ENCODE data around the gene PDLIM4.

- TF ChIP-seq MAX (IDR thresholded peaks at IDR 0.05; ENCODE audit: low read depth, low read length) (no peak), CTCF (IDR thresholded peaks at IDR 0.05; ENCODE audit: low read depth, low read length) (no peak), POLR2A (IDR thresholded peaks at IDR 0.05; ENCODE audit: extremely low read depth, insufficient read length) (no peak)
Measured at GRCh38 chr5:132253008-132253441, 4.5 kb upstream of the PDLIM4 start.
